WTC11 (cell line): ENCODE data around the gene FANCE.

Experiments used
- ATF3 ChIP-seq: sonication (generic); formaldehyde crosslinking; conservative IDR thresholded peaks from 2 replicates; pipeline ENCODE4 v1.8.1; 2022; ENCODE audit warnings: mild to moderate bottlenecking, missing genetic modification reagents
- CTCF ChIP-seq: fragments of 200-600 bp; IDR thresholded peaks from 2 replicates; pipeline ENCODE4 v1.8.0; 2022; ENCODE audit warnings: antibody characterized with exemption
- ESRRA ChIP-seq: sonication (generic); formaldehyde crosslinking; IDR thresholded peaks from 2 replicates; pipeline ENCODE4 v1.8.1; 2022; ENCODE audit warnings: mild to moderate bottlenecking, missing genetic modification reagents, borderline replicate concordance
- JUN ChIP-seq: sonication (generic); formaldehyde crosslinking; IDR thresholded peaks from 2 replicates; pipeline ENCODE4 v1.8.0; 2023; ENCODE audit warnings: mild to moderate bottlenecking, missing genetic modification reagents
- NFE2L1 ChIP-seq: sonication (generic); formaldehyde crosslinking; IDR thresholded peaks from 2 replicates; pipeline ENCODE4 v1.8.1; 2023; ENCODE audit warnings: missing genetic modification reagents
- TEAD4 ChIP-seq: sonication (generic); formaldehyde crosslinking; IDR thresholded peaks from 2 replicates; pipeline ENCODE4 v1.8.0; 2022; ENCODE audit warnings: mild to moderate bottlenecking, missing genetic modification reagents
- ZMAT4 ChIP-seq: fragments of 250-450 bp; sonication (Bioruptor Pico); IDR thresholded peaks from 2 replicates; pipeline ENCODE4 v1.9.0; 2021; ENCODE audit warnings: mild to moderate bottlenecking
- ZNF232 ChIP-seq: sonication (generic); formaldehyde crosslinking; IDR thresholded peaks from 2 replicates; pipeline ENCODE4 v1.8.0; 2022; ENCODE audit warnings: mild to moderate bottlenecking, missing genetic modification reagents
- ZNF425 ChIP-seq: fragments of 250-450 bp; sonication (Bioruptor Pico); conservative IDR thresholded peaks from 2 replicates; pipeline ENCODE4 v1.9.0; 2021; ENCODE audit warnings: mild to moderate bottlenecking

GRCh38 chr6:35470663-35471120, 18.6 kb downstream of the FANCE start:
- TF ChIP-seq ESRRA (CRISPR knock-in tag) (no peak), CTCF (no peak), TEAD4 (no peak), NFE2L1 (CRISPR knock-in tag) (no peak), ZNF425 (peak; percentile 77; the same call in 1 of the 2 replicates), ZNF232 (no peak), JUN (CRISPR knock-in tag) (no peak), ATF3 (CRISPR knock-in tag) (no peak), ZMAT4 (0 out of 2 replicates have a peak, but pooled peaks have one; percentile 52)
